Lower lobe of right lung (tissue), 2 donors: Measurements from ENCODE around the gene MPPED1. TPM values are rescaled to one million over a fixed set of nuclear protein-coding genes. Genes with fewer than 3 reads are reported as not detected.

ENCODE experiments used
- ATAC-seq, 2 donors: fragments of 200-7000 bp; cut with Tn5 transposase; one replicate each; pipeline ENCODE4 v1.9.1; 2020 to 2022; ENCODE audit warnings: mild to moderate bottlenecking in 2 of 2, moderate library complexity in 2 of 2
- DNase-seq: peaks from one replicate; pipeline ENCODE4 v3.0.0-alpha.2; 2020
- H3K27ac ChIP-seq: fragments of 200-600 bp; one replicate; pipeline ENCODE4 v1.8.0; 2022
- H3K27me3 ChIP-seq: fragments of 200-600 bp; one replicate; pipeline ENCODE4 v1.8.0; 2022; ENCODE audit warnings: low read depth
- H3K36me3 ChIP-seq: fragments of 200-600 bp; one replicate; pipeline ENCODE4 v1.8.0; 2022; ENCODE audit warnings: mild to moderate bottlenecking
- H3K4me1 ChIP-seq: fragments of 200-600 bp; one replicate; pipeline ENCODE4 v1.8.0; 2022
- H3K4me3 ChIP-seq: fragments of 200-600 bp; one replicate; pipeline ENCODE4 v1.8.0; 2022; ENCODE audit warnings: mild to moderate bottlenecking
- H3K9me3 ChIP-seq: fragments of 200-600 bp; one replicate; pipeline ENCODE4 v1.8.0; 2022
- CTCF ChIP-seq: fragments of 200-600 bp; IDR thresholded peaks from one replicate; pipeline ENCODE4 v1.8.0; 2022; ENCODE audit warnings: antibody characterized with exemption, mild to moderate bottlenecking
- intact Hi-C: fragments of 100-400 bp; cut with DNase I; formaldehyde crosslinking; loops from one replicate; pipeline ENCODE4 v1.11.0; 2022
- total RNA-seq: library from RNA; stranded (reverse); fragmentation: NEBNext Ultra II Directional; extraction: Animal tissue kit (Norgen Biotek cat#: 25700); gene quantifications from one replicate; pipeline ENCODE4 v1.2.1, GENCODE V29; 2021
- donor health status: DM: no; HTN: yes; CAD: no; lungs with severe emphysema.

Gene MPPED1
- total RNA-seq, 1 donor from 2014 or later, result not detected

GRCh38 chr22:43375951-43376455 lies 35.8 kb upstream of the MPPED1 start:
- H3K4me3 ChIP-seq, result no peak overlapping the region
- peaks cover 15% of the 10 kb centered on the region for H3K4me1 ChIP-seq
- no peaks in the 10 kb centered on the region for H3K9me3 ChIP-seq
- no peak for TF ChIP-seq CTCF
- H3K36me3 ChIP-seq, result no peaks in the 10 kb centered on the region
- intact Hi-C loops, result no loop called here
- no peak overlapping the region for H3K27ac ChIP-seq
- peaks cover 20% of the 10 kb centered on the region for H3K27me3 ChIP-seq
- ATAC-seq (no peak), DNase-seq (no peak)

- H3K27ac ChIP-seq, result no peak overlapping the region
- no peak overlapping the region for H3K4me3 ChIP-seq
- H3K36me3 ChIP-seq, result no peaks in the 10 kb centered on the region
- TF ChIP-seq CTCF, result no peak
- no peak for DNase-seq
- H3K9me3 ChIP-seq, result no peaks in the 10 kb centered on the region
- peaks cover 12% of the 10 kb centered on the region for H3K27me3 ChIP-seq
- H3K4me1 ChIP-seq, result peaks cover 15% of the 10 kb centered on the region
- intact Hi-C loops, result no loop called here
- peak; percentile 26 to 48 for ATAC-seq
These were observed 34.9 kb upstream of the MPPED1 start for GRCh38 chr22:43376765-43377547.

- intact Hi-C loops, result no loop called here
- H3K4me3 ChIP-seq, result no peak overlapping the region
- no peak for ATAC-seq
- H3K9me3 ChIP-seq, result no peaks in the 10 kb centered on the region
- DNase-seq, result peak; percentile 10
- peaks cover 8% of the 10 kb centered on the region for H3K27me3 ChIP-seq
- H3K36me3 ChIP-seq, result no peaks in the 10 kb centered on the region
- H3K27ac ChIP-seq, result no peak overlapping the region
- no peak for TF ChIP-seq CTCF
- H3K4me1 ChIP-seq, result peaks cover 15% of the 10 kb centered on the region
These were observed 34.3 kb upstream of the MPPED1 start for GRCh38 chr22:43377548-43377895.

GRCh38 chr22:43377896-43378704 lies 33.7 kb upstream of the MPPED1 start:
- H3K4me3 ChIP-seq, result no peak overlapping the region
- no peaks in the 10 kb centered on the region for H3K9me3 ChIP-seq
- ATAC-seq (peak in 1 of 2 donors; percentile 36), DNase-seq (peak; percentile 1)
- H3K27ac ChIP-seq, result no peak overlapping the region
- peaks cover 8% of the 10 kb centered on the region for H3K27me3 ChIP-seq
- H3K4me1 ChIP-seq, result peaks cover 15% of the 10 kb centered on the region
- intact Hi-C loops, result no loop called here
- no peak for TF ChIP-seq CTCF
- no peaks in the 10 kb centered on the region for H3K36me3 ChIP-seq

- peaks cover 22% of the 10 kb centered on the region for H3K4me1 ChIP-seq
- H3K36me3 ChIP-seq, result no peaks in the 10 kb centered on the region
- H3K9me3 ChIP-seq, result no peaks in the 10 kb centered on the region
- ATAC-seq (peak in 1 of 2 donors; percentile 55), DNase-seq (peak; percentile 20)
- peaks cover 7% of the 10 kb centered on the region for H3K27me3 ChIP-seq
- TF ChIP-seq CTCF, result no peak
- H3K4me3 ChIP-seq, result no peak overlapping the region
- intact Hi-C loops, result loop anchor here (10.0 kb wide), 1 partner anchor 107 kb away; no protein-coding TSS in a partner anchor
- no peak overlapping the region for H3K27ac ChIP-seq
These were observed 30.1 kb upstream of the MPPED1 start for GRCh38 chr22:43381693-43382092.
